SKM-1 (cell line): Measurements from ENCODE around the gene USP6NL.
"Not testable (repeated sequence)": the region's sequence is repeated elsewhere in the genome, so short reads cannot be mapped to it uniquely, and the experiment has no call there.

Source experiments
- DNase-seq: peaks from one replicate; lab custom pipeline; 2025; ENCODE audit not compliant: unreplicated experiment; lab: John Stamatoyannopoulos, UW

The USP6NL gene

DNA sequence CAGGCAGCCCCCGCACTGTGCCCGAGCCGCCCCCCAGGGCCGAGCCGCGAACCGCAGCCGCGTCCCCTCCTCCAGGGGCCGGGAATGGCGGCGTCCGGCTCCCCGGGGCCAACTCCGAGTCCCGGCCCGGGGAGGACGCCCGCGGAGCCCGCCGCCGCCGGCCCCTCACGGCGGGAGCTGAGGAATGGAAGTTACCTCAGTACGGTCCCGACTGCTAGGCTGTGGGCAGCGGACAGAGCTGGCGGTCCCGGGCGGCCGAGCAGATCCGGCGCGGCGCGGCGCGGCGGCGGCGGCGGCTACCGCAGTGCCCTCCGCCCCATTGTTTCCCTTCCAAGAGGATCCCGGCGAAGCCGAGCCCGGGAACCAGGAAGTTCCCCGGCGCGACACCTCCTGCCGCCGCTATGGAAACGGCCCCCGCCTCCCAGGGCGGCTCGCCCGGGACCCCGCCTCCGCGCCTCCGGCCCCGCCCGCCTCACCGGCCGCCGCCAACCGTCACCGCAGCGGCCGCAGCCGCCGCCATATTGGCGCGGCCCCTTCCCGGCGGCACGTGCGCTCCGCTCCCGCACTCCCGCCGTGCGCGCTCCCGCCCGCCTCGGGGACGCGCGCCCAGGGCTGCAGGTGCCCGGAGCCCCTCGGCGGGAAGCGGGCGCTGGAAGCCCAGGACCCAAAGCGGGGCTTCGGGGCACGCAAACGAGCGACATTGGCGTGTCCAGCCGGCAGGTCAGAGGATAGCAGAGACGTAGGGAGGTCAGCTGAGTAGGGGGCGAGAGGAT, at the start of gene USP6NL:
USP6NL (minus strand) TSS at position 403 of the 773 bp plus-strand sequence. CDS start 14,016 bp downstream, outside the sequence.
- DNase-seq = no peak

DNA sequence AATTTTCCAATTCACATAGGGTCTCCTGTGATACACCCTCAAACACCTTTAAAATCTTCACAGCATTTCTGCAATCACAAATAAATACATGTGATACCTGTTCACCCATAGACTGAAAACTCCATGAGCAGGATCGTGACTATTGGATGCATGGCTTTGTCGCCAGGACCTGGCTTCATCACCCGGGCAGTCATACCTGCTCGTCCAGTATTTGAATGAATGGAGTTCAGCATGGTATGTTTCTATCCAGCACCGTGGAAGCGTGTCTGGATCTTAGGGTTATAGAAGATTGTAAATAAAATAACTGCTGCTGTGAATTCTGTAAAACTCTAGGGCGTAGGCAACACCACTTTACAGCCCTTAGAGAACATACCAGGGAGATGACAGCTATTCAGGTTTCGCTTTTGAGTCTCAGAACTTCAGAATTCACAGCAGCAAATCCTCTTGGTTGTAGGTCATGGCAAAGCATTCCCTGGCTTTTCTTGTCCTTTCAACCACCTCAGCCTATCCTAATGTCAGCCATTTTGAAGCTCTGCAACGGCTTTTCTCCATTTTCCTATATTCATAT, 47.4 kb upstream of the USP6NL start:
- no peak for DNase-seq

DNA sequence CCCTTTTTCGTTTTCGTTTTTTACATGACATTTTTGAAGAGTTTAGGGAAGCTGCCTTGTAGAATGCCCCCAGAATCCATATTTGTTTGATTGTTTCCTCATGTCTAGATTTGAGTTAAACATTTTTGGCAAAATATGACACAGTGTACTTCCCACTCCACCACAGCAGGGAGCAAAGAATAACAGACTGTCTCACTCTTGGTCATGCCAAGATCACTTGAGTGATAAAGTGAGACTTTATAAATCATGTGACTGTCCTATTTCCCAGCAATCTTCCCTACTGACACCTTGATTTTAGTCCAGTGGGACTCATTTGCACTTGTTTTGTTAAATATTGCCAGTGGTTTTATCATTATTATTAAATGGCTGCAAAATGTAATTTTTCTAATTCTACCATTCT, 44.4 kb upstream of the USP6NL start:
- no peak for DNase-seq

DNA sequence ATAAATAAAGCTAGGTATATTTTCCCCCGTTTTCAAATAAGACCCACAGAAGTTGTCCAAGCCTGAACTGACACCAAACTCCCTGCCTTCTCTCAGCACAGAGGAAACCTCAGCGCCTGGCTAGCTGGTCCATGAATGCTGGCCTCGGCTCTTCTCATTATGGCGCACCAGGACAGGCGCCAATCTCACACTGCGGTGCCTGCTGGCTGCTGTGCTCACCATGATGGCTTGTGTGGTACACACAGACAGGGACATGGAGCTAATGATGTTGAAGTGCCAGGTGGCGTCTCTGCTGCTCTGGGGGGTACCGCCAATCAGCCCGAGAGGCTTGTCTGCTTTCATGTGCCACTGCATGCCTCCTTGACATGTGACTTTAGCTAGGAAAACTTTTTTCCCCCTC, 43.2 kb upstream of the USP6NL start:
- DNase-seq = no peak

DNA sequence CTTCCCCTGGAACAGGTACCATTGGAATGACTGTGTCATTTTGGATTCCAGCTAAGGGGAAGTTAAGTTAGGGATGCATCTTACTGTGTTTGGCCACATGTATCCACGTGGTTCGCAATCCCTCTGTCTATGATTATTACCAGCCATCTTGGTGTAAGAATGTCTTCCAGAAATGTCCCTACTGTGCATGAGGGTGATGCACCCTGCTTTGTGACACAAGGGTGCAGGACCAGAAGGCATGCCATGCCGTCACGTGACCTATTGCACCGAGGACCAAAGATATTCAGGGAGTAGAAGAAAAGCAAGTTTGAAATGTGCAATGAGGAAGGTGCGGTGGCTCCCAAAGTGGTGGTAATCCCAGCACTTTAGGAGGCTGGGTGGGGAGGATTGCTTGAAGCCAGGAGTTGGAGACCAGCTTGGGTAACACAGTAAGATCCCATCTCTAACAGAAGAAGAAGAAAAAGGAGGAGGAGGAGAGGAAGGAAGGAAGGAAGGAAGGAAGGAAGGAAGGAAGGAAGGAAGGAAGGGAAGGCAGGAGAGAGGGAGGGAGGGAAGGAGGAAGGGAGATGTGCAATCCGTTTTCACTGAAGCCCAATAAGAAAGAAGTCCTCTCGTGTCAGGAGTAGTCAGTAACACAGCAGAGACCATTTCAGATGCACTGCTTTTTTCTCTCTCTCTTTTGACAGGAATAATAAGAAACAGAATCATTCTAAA, 42.5 kb upstream of the USP6NL start:
- DNase-seq = no peak

DNA sequence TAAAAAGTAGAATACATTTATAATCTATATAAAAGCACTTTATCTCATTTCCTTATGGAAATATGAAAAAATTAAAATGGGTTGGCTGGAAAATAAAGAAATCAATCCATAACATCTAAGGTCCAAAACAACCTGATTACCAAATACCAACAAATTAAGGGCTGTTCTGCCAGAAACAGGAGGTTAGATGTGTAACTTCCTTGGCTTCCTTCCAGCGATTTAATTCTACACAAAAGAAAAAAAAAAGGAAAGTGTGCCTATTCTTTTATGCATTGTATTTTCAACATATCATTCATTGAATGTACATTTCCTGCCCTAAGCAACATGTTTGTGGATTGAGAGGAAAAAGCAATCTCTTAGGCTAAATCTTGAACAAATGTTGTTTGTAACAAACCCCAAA, 36.2 kb upstream of the USP6NL start:
- DNase-seq = no peak

DNA sequence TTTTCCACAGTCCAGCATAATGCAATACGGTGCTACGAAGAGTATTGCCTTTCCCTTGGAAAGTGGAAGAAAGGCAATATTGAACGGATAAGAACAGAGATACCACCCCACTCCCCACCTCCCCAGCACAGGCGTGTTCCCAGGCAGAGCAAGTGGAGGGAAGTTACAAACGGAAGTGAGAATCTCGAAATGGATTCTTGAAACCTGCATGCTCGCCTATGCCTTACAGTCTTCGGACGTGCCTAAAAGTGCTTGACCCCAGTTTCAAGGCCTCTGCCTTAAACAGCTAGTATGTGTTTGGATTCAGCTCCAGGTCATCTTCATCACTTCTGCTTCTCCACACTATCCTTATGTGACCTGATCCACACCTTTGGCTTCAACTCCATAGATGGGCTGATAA, 35.0 kb upstream of the USP6NL start:
- DNase-seq = no peak

DNA sequence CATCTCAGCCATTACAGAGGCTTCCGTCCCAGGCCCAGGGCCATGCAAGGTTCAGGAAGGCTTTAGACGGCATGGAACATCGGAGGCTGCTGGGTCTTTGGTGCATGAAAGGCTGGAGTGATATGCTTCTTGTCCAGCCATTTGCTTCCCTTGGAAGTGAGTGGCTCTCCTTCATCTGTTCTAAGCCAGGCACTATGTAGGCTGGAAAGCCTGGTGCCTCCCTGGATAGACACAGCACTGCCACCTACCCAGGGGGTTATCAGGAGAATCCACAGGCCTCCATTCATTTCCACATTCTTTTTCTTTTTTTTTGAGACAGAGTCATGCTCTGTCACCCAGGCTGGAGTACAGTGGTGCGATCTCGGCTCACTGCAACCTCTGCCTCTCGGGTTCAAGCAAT, 31.6 kb upstream of the USP6NL start:
- no peak for DNase-seq

DNA sequence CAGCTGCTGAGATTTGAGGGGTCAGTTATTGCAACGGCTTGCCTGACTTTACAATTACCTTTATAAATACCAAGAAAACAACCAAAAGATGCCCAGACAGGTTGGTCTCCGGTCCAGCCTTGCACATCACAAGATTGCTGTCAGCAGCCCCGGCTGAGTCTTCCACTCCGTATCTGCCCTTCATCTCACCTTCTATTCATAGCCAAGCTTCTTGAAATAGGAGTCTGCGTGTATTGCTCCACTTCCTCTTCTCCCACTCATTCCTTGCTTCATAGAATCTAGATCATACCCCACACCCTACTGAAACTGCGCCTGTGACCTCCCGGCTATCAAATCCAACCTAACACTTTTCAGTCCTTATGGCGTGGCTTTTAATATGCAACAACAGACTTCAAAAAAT, 31.1 kb upstream of the USP6NL start:
- peak; percentile 6 for DNase-seq

DNA sequence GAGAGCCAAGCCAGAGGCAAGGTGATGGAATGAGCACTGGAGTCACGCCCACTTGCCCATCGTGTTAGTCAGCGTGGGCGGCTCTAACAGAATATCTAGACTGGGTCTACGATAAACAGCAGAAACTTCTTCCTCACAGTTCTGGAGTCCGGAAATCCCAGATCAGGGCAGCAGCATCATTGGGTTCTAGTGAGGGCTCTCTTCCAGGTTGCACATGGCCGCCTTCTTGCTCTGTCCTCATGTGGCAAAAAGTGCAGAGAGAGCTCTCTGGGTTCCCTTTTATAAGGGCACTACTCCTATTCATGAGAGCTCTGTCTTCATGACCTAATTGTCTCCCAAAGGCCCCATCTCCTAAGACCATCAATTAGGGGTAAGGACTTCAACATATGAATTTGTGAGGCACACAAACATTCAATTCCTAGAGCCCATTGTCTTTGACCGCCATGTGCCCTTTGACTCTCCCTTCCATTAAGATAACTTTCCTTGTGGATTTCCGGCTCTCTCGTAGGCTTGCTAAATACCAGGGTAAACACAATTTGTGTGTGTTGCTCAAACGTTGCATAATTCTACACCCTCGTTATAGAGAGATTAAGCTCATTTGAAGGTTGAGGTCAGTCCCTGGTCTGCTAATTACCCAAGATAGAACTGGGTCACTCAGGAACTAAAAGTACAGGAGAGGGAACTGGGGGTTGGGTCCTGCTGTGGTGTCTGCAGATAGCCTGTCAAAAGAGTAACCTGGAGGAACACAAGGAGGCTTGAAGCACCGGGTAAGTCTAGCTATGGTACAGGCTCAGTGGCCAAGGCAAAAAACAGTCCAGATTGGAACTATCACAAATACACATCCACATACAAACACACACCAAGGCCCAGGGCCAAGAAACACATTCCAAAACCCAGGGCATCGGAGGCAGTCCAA, 28.7 kb upstream of the USP6NL start:
- DNase-seq = peak; percentile 16

DNA sequence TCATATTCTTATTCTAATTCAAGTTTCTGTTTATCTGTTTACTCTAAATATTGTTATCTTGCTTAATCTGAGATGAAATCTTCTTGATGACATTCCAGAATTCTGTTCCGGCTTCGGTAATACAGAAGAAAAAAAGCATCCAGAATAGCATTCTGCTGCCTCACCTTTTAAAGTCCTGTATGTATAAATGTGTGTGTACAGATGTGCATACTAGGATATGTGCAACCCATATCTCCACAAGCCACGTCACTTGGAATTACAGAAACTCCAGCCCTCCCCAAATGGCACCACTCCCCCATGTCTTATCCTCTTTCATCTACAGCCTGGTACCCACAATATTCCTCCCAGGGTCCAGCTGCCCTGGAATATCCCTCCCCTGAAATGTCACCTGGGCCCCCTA, 27.9 kb upstream of the USP6NL start:
- no peak for DNase-seq

DNA sequence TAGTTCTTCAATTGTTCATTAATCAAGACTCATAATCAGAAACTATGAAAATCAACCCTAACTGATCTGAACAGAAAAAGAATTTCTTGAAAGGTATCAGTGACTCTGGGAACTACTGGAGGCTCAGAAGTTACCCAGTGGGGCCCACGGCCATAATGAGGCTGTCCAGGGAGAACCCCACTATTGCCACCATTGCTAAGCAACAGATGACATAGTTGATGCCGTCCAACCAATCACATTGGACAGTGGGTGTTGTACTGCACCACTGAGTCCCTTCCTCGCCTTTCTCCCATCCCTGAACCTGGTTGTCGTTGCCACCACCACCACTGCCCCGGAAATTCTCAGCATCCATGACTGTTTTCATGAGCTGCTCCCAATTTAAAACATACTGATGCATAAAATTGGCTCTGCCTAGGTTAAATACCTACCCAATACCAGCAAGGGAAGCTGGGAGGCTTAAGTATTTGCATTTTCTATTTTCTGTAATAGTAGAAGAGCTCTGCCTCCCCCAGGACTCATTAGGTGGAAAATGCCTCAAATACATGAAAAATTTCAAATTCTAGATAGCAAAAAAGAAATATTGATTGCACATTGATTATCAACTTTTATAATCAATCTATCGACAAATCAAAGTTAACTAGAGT, 26.7 kb upstream of the USP6NL start:
- DNase-seq = no peak

DNA sequence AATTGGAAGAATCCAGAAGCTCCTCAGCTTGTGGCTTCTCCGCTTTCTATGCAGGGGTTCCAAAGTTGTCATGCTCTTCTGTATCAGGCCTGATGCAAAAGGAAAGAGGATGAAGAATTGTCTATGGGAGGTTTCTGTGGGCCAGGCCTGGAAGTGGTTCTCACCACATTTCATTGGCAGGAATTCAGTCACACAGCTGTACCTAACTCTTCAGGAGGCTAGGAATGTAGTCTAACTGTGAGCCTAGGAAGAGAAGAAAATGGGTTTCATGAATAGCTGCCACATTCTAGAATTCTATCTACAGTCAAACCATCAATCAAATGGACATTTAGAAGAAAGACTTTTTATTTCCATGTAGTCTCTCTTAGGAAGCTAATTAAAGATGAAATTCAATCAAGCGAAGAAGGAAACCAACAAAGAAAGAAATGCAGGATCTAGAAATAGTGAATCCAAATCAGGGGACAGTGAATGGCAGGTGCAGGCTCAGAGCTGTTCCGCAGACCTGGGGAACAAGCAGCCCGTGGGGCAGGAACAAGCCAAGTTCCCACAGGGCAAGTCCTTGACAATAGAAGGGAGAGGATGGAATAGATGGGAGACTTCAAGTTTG, 25.4 kb upstream of the USP6NL start:
- no peak for DNase-seq

DNA sequence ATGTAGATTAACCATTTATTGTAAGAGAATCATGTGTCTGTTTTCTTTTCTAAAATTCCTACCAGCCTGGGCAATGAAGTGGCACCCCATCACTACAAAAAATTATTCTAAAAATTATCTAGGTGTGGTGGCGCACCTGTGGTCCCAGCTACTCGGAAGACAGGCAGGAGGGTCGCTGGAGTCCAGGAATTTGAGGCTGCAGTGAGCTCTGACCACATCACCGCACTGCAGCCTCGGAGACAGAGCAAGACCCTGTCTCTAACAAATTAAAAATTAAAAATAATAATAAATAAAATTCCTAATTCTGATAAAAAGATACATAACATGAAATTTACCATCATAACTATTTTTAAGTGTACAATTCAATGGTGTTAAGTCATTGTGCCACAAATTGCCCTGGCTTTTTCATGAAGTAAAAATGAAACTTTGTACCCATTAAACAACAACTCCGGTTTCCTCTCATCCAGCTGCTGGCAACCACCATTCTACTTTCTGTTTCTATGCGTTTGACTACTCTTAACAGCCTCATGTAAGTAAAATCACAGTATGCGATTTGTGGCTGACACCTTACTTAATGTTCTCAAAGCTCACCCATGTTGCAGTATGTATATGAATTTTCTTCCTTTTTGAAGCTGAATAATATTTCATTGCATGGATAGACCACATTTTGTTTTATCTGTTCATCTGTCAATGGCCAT, 20.6 kb upstream of the USP6NL start:
- DNase-seq = no peak

DNA sequence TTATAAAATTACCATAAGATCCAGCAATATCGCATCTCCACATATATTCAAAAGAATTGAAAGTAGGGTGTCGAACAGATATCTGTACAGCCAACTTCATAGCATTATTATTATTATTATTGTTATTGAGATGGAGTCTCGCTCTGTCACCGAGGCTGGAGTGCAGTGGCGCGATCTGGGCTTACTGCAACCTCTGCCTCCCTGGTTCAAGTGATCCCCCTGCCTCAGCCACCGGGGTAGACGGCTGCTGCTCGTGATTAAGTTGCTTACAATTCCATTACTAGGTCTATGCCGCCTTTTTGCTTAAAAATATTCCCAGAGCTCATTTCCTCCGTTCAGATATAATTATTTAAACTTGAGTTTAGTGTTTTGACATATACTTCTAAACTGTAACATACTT, 19.8 kb upstream of the USP6NL start:
- DNase-seq = no peak

DNA sequence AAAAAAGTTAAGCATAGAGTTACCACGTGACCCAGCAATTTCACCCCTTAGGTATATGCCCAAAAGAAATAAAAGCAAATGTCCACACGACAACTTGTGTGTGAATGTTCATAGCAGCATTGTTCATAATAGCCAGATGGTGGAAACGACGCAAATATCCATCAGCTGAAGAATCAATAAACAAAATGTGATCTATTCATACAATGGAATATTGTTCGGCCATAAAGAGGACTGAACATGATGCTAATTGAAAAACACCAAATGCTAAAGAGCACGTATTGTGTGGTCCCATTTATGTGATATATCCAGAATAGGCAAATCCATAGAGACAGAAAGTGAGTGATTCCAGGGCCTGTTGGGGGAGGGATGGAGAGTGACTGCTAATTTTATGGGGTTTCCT, 18.3 kb upstream of the USP6NL start:
- DNase-seq = no peak

DNA sequence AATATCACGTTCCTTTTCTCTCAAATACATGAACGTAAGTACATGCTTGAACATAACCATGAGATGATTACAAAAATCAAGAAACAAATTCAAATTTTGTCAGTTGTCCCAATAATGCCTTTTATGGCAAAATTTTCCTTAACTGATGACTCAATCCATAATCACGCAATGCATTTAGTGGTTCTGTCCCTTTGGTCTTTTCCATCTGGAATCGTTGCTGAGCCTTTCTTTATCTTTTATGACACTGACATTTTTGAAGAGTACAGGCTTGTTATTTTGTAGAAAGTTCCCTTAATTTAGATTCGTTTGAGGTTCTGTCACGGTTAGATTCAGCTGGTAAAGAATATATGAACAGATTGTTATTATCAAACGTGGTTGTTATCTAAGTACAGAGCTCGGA, 16.5 kb upstream of the USP6NL start:
- not testable (repeated sequence) for DNase-seq

DNA sequence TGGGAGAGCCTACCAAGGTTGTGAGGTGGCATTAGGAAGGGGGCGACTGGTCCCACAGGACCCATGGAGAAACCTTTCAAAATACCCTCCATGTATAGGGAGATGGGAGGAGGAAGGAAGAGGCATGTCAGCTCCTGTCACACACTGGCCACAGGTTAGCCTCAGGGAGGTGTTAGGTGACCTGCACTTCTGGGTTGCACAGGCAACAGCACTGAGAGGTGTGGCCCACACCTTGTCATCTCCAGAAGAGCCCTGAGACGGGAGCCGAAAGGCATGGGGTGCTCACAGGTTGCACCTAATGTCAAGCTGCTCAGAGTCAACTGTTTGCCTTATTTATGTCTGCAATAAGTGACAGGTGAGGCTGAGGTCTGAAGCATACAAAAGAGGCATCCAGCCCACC, 14.6 kb upstream of the USP6NL start:
- no peak for DNase-seq

DNA sequence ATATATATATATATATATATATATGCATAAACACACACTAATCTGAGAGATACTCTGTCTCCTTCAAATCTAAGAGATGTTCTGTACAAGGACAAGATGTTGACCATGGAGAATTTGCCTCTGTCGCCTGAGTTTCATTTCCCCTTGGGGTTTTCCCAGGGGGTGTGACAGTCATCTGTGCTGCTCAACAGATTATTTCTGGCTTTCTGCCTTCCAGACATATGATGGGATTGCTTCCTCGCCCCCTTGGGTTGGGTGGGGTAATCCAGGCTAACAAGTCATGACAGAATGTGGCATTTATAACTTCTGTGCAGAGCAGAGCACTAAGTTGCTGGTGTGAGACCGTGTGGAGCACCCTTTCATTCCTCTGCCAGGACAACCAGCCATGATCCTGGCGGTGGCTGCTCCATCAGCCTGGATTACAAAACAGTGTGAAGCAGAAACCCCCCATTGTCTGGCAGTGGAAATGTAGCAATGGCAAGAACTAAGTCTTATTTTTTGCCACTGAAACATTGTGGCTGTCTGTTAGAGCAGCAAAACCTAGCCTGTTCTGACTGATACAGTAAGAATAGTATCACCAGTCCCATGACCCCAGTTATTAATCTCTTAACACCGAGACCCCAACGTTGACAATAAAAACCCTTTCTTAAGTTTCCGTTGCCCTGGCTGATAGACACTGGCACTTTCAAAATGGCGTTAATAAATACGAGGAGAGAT, 13.7 kb upstream of the USP6NL start:
- no peak for DNase-seq
